HEK293 (cell line): Measurements from ENCODE around the gene DCC.

ENCODE experiments used
- HOXD13 ChIP-seq: sonication (generic); formaldehyde crosslinking; IDR thresholded peaks from 2 replicates; pipeline ENCODE4 v1.8.0; 2022; ENCODE audit warnings: missing genetic modification reagents, borderline replicate concordance
- ZNF776 ChIP-seq: fragments of 450-650 bp; formaldehyde crosslinking; IDR thresholded peaks from 2 replicates; pipeline ENCODE4 v1.5.0; 2017; ENCODE audit warnings: missing biosample characterization, missing genetic modification characterization, borderline replicate concordance
- TF ChIP-seq, protein P1 (sequence below): fragments of 450-650 bp; formaldehyde crosslinking; IDR thresholded peaks from 2 replicates; pipeline ENCODE4 v1.5.1; 2016; ENCODE audit warnings: missing biosample characterization, missing genetic modification characterization
- TF ChIP-seq, protein P2 (sequence below): fragments of 450-650 bp; formaldehyde crosslinking; IDR thresholded peaks from 2 replicates; pipeline ENCODE4 v1.5.1; 2016; ENCODE audit warnings: missing biosample characterization, missing genetic modification characterization, borderline replicate concordance
- TF ChIP-seq, protein P3 (sequence below): sonication (generic); formaldehyde crosslinking; IDR thresholded peaks from 2 replicates; pipeline ENCODE4 v1.8.1; 2022; ENCODE audit warnings: mild to moderate bottlenecking, moderate library complexity, missing genetic modification reagents

DNA sequence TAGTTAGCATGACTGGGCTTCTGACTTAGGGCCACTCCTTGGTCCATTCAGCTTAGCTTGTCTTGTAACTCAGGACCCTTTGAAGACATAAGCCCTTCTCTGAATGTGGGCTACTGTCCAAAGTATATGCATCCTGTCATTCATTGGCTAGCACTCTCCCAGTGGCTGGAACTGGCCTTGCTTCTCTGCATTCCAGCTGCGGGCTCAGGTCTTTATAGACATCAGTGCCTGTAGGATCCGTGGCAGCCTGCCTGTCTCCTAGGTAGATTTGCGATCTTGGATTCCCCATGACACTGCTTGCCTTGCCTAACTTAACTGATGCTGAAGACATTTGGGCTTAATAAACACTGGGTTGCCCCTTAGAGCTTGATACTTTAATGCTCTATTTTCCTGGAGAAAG lies 170.1 kb downstream of the DCC start:
- TF ChIP-seq ZNF776 (tag by site-specific recombination): no peak
- TF ChIP-seq, protein P1, sequence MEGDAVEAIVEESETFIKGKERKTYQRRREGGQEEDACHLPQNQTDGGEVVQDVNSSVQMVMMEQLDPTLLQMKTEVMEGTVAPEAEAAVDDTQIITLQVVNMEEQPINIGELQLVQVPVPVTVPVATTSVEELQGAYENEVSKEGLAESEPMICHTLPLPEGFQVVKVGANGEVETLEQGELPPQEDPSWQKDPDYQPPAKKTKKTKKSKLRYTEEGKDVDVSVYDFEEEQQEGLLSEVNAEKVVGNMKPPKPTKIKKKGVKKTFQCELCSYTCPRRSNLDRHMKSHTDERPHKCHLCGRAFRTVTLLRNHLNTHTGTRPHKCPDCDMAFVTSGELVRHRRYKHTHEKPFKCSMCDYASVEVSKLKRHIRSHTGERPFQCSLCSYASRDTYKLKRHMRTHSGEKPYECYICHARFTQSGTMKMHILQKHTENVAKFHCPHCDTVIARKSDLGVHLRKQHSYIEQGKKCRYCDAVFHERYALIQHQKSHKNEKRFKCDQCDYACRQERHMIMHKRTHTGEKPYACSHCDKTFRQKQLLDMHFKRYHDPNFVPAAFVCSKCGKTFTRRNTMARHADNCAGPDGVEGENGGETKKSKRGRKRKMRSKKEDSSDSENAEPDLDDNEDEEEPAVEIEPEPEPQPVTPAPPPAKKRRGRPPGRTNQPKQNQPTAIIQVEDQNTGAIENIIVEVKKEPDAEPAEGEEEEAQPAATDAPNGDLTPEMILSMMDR: no peak
- TF ChIP-seq, protein P2, sequence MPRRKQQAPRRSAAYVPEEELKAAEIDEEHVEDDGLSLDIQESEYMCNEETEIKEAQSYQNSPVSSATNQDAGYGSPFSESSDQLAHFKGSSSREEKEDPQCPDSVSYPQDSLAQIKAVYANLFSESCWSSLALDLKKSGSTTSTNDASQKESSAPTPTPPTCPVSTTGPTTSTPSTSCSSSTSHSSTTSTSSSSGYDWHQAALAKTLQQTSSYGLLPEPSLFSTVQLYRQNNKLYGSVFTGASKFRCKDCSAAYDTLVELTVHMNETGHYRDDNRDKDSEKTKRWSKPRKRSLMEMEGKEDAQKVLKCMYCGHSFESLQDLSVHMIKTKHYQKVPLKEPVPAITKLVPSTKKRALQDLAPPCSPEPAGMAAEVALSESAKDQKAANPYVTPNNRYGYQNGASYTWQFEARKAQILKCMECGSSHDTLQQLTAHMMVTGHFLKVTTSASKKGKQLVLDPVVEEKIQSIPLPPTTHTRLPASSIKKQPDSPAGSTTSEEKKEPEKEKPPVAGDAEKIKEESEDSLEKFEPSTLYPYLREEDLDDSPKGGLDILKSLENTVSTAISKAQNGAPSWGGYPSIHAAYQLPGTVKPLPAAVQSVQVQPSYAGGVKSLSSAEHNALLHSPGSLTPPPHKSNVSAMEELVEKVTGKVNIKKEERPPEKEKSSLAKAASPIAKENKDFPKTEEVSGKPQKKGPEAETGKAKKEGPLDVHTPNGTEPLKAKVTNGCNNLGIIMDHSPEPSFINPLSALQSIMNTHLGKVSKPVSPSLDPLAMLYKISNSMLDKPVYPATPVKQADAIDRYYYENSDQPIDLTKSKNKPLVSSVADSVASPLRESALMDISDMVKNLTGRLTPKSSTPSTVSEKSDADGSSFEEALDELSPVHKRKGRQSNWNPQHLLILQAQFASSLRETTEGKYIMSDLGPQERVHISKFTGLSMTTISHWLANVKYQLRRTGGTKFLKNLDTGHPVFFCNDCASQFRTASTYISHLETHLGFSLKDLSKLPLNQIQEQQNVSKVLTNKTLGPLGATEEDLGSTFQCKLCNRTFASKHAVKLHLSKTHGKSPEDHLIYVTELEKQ: no peak
- TF ChIP-seq HOXD13: no peak
- TF ChIP-seq, protein P3, sequence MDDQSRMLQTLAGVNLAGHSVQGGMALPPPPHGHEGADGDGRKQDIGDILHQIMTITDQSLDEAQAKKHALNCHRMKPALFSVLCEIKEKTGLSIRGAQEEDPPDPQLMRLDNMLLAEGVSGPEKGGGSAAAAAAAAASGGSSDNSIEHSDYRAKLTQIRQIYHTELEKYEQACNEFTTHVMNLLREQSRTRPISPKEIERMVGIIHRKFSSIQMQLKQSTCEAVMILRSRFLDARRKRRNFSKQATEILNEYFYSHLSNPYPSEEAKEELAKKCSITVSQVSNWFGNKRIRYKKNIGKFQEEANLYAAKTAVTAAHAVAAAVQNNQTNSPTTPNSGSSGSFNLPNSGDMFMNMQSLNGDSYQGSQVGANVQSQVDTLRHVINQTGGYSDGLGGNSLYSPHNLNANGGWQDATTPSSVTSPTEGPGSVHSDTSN (CRISPR knock-in tag): no peak
